MCF 10A (cell line): Measurements from ENCODE around the gene VTN. TPM values are rescaled to one million over a fixed set of nuclear protein-coding genes. Genes with fewer than 3 reads are reported as not detected.

Source experiments
- BruUV-seq: library from RNA; stranded (reverse); fragments of 400-500 nt; replicated peaks from 2 replicates; lab custom pipeline; 2021; lab: Mats Ljungman, UMichigan
- CTCF ChIA-PET: fragments of 300-600 bp; sonication (Branson Sonifier 250); formaldehyde crosslinking; extraction: SDS; loops from one replicate; lab custom pipeline; 2021; ENCODE audit warnings: antibody characterized with exemption, inconsistent platforms; lab: Yijun Ruan, JAX
- POLR2A ChIA-PET: fragments of 300-600, 350-650 bp; sonication (Branson Sonifier 250); formaldehyde crosslinking; extraction: SDS; loops from one replicate; lab custom pipeline; 2020; ENCODE audit warnings: antibody characterized with exemption, inconsistent platforms; lab: Yijun Ruan, JAX
- DNase-seq: peaks from one replicate; pipeline ENCODE4 v3.0.0-alpha.2; 2018; ENCODE audit not compliant: unreplicated experiment
- H3K27ac Mint-ChIP-seq: one replicate; pipeline ENCODE4 v1.8.0; 2022; ENCODE audit warnings: mild to moderate bottlenecking, low read depth, mixed read lengths; ENCODE audit not compliant: unreplicated experiment
- H3K27me3 Mint-ChIP-seq: one replicate; pipeline ENCODE4 v1.8.0; 2022; ENCODE audit warnings: mixed read lengths; ENCODE audit not compliant: insufficient read depth, unreplicated experiment
- H3K36me3 Mint-ChIP-seq: one replicate; pipeline ENCODE4 v1.8.0; 2022; ENCODE audit warnings: mild to moderate bottlenecking, moderate library complexity, mixed read lengths; ENCODE audit not compliant: insufficient read depth, unreplicated experiment
- H3K4me1 Mint-ChIP-seq: one replicate; pipeline ENCODE4 v1.8.0; 2022; ENCODE audit warnings: mixed read lengths; ENCODE audit not compliant: insufficient read depth, unreplicated experiment
- H3K4me3 Mint-ChIP-seq: one replicate; pipeline ENCODE4 v1.8.0; 2022; ENCODE audit warnings: mild to moderate bottlenecking, moderate library complexity, mixed read lengths; ENCODE audit not compliant: unreplicated experiment
- H3K9me3 Mint-ChIP-seq: one replicate; pipeline ENCODE4 v1.8.0; 2022; ENCODE audit warnings: mixed read lengths; ENCODE audit not compliant: unreplicated experiment
- intact Hi-C: fragments of 100-400 bp; cut with micrococcal nuclease; formaldehyde crosslinking; loops from 2 replicates; pipeline ENCODE4 v1.14.1; 2022
- total RNA-seq: library from RNA; stranded (reverse); gene quantifications from 2 replicates; pipeline ENCODE4 v1.2.3, GENCODE V29; 2022
- TF ChIP-seq, protein P1 (sequence below): fragments of 200-600 bp; IDR thresholded peaks from one replicate; pipeline ENCODE4 v1.8.0; 2022; ENCODE audit warnings: antibody characterized with exemption, mild to moderate bottlenecking; ENCODE audit not compliant: unreplicated experiment

The VTN gene
- total RNA-seq, 1 experiment from 2014 or later = not detected

DNA sequence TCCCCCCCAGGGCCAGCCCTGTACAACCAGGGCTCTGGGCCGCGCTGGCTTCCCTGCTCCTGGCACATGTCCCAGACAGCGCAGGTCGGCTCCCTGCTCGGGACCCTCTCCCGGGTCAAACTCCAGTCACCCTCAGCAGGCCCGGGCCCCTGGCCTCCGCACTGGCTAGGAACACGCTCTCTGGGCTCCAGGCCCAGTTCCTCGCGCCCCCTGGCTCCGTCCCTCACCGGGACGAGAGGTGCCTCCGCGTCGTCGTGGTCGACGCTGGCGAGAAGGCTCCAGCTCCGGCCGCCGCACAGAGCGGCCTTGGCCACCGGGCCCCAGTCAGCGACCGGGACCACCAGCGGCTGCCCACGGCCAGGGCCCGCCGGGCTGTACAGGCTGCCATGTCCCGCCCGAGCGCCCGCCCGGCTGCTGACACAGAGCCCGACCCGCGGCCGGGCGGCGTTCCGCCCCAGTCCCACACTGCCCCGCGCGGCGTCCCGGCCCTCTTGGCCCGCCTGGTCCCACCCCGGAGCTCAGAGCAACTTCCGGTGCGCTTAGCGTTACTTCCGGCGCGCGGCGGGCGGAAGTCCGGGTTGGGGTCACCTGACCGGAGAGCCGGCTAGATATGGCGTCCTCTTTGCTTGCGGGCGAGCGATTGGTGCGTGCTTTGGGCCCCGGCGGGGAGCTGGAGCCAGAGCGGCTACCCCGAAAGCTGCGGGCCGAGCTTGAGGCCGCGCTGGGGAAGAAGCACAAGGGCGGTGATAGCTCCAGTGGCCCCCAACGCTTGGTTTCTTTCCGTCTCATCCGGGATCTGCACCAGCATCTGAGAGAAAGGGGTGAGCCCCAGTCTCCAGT lies 12.8 kb downstream of the VTN start, which contains the start of gene POLDIP2:
TSS of gene POLDIP2 (minus strand) at position 467 of the 840 bp plus-strand sequence. CDS start at position 388, 79 bp downstream.
- peak; percentile 92 for DNase-seq
- no peaks in the 10 kb centered on the region for H3K9me3 Mint-ChIP-seq
- peak within 1 kb of the TSS; percentile 84 for H3K27ac Mint-ChIP-seq
- H3K27me3 Mint-ChIP-seq = no peaks in the 10 kb centered on the region
- H3K4me1 Mint-ChIP-seq = peaks cover 13% of the 10 kb centered on the region
- BruUV-seq = no TSS peak
- TF ChIP-seq, protein P1, sequence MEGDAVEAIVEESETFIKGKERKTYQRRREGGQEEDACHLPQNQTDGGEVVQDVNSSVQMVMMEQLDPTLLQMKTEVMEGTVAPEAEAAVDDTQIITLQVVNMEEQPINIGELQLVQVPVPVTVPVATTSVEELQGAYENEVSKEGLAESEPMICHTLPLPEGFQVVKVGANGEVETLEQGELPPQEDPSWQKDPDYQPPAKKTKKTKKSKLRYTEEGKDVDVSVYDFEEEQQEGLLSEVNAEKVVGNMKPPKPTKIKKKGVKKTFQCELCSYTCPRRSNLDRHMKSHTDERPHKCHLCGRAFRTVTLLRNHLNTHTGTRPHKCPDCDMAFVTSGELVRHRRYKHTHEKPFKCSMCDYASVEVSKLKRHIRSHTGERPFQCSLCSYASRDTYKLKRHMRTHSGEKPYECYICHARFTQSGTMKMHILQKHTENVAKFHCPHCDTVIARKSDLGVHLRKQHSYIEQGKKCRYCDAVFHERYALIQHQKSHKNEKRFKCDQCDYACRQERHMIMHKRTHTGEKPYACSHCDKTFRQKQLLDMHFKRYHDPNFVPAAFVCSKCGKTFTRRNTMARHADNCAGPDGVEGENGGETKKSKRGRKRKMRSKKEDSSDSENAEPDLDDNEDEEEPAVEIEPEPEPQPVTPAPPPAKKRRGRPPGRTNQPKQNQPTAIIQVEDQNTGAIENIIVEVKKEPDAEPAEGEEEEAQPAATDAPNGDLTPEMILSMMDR = no peak
- intact Hi-C loops = loop anchor here (1.0 kb wide), 1 partner anchor 60 kb away; no protein-coding TSS in a partner anchor
- CTCF ChIA-PET = interaction anchor here (0.6 to 4.5 kb wide), 10 partner anchors 10 to 329 kb away, joined by 3 to 23 read pairs (median 4); partner anchors contain the start of gene IFT20
- peak within 1 kb of the TSS; percentile 88 for H3K4me3 Mint-ChIP-seq
- peaks cover 66% of the 10 kb centered on the region for H3K36me3 Mint-ChIP-seq
- POLR2A ChIA-PET = interaction anchor here (0.6 to 6.1 kb wide), 35 partner anchors 10 to 233 kb away, joined by 3 to 107 read pairs (median 5); partner anchors contain the start of genes IFT20, PIGS, SARM1 and SLC46A1

DNA sequence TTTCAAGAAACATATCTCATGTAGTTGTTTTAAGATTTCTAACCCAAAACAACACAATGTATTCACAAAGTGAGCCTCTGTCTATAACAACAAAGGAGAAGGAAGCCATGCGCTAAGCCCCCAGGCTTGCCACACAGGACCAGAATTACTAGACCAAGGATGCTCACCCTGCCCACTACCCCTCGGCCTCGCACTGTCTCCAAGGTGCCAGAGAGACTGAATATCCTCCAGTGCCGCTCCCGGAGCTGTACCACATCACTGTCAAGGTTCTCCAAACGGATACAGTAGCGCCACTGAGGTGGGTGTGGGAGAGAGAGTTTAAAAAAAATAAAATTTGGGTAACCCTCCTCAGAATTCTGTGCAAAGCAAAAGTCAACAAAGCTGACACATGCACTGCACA lies 19.8 kb downstream of the VTN start:
- POLR2A ChIA-PET = interaction anchor here (1.1 kb wide), 1 partner anchor 30 kb away, joined by 3 read pairs; no protein-coding TSS in a partner anchor

DNA sequence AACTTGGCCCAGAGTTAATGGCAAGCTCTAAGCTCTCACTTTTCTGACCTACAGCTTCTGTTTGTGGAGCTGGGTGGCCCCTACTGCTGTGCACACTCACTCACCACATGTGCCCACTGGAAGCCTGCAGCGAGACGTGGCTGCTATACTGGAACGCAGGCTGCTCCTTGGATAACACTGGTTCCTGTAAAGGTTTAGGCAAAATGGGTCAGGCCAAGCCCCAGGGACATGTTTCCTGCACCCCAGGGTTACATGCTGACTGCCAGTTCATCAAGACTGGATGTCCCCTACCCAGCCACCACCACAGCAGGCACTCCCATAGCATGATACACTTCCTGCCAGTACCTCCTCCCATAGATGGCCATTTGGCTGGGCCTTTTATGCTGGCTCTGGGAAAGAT lies 21.1 kb downstream of the VTN start:
- H3K4me1 Mint-ChIP-seq = peaks cover 12% of the 10 kb centered on the region
- no peaks in the 10 kb centered on the region for H3K27me3 Mint-ChIP-seq
- H3K9me3 Mint-ChIP-seq = no peaks in the 10 kb centered on the region
- DNase-seq = no peak
- ChIA-PET POLR2A (interaction anchor here (1.1 to 5.8 kb wide), 3 partner anchors 9 to 14 kb away, joined by 3 to 85 read pairs (median 7); partner anchors contain the start of genes IFT20 and TNFAIP1), CTCF (interaction anchor here (1.0 to 4.4 kb wide), 3 partner anchors 9 to 144 kb away, joined by 3 to 23 read pairs (median 11); partner anchors contain the start of genes POLDIP2 and VTN)
- intact Hi-C loops = no loop called here
- BruUV-seq = no TSS peak
- H3K4me3 Mint-ChIP-seq = no peak overlapping the region
- TF ChIP-seq, protein P1 = no peak
- peaks cover 88% of the 10 kb centered on the region for H3K36me3 Mint-ChIP-seq
- no peak overlapping the region for H3K27ac Mint-ChIP-seq

More for the DNA sequence above, 19.8 kb downstream of the VTN start:
- no peaks in the 10 kb centered on the region for H3K9me3 Mint-ChIP-seq
- H3K4me3 Mint-ChIP-seq = no peak overlapping the region
- DNase-seq = no peak
- peaks cover 12% of the 10 kb centered on the region for H3K4me1 Mint-ChIP-seq
- BruUV-seq = no TSS peak
- CTCF ChIA-PET = interaction anchor here (0.6 kb wide), 1 partner anchor 12 kb away, joined by 3 read pairs; no protein-coding TSS in a partner anchor
- no peak overlapping the region for H3K27ac Mint-ChIP-seq
- intact Hi-C loops = no loop called here
- peaks cover 88% of the 10 kb centered on the region for H3K36me3 Mint-ChIP-seq
- TF ChIP-seq, protein P1 = no peak
- no peaks in the 10 kb centered on the region for H3K27me3 Mint-ChIP-seq
